Spleen (tissue), 7 donors: ENCODE results near the gene AGBL1.

Experiments
- POLR2A ChIP-seq, 3 donors: fragments of 450-650 bp; IDR thresholded peaks; one replicate each; pipeline ENCODE4 v1.5.1; 2017; ENCODE audit warnings: antibody characterized with exemption in 3 of 3, mild to moderate bottlenecking in 1 of 3
- POLR2AphosphoS5 ChIP-seq, 3 donors: sonication (generic); formaldehyde crosslinking; IDR thresholded peaks; one replicate each; pipeline ENCODE4 v1.5.1; 2017; ENCODE audit warnings: antibody characterized with exemption in 3 of 3
- TF ChIP-seq, protein P1 (sequence below), 11 experiments: fragments of 200-600 bp in 7 of 11; fragments of 450-650 bp in 4 of 11; sonication (generic) in 4 of 11; IDR thresholded peaks in 8 of 11; conservative IDR thresholded peaks in 3 of 11; 1 replicate in 7 of 11; 2 replicates in 4 of 11; pipeline versions ENCODE4 v1.4.0 to v1.8.0; 2016 to 2021; ENCODE audit warnings: antibody characterized with exemption in 11 of 11, inconsistent platforms in 4 of 11, mild to moderate bottlenecking in 1 of 11
- donor health status: DM: no; HTN: no; CAD: no; lungs with moderate emphysema.
- donor health status: DM: no; HTN: no; CAD: no.
- donor health status: DM: no; HTN: no; CAD: no.

DNA sequence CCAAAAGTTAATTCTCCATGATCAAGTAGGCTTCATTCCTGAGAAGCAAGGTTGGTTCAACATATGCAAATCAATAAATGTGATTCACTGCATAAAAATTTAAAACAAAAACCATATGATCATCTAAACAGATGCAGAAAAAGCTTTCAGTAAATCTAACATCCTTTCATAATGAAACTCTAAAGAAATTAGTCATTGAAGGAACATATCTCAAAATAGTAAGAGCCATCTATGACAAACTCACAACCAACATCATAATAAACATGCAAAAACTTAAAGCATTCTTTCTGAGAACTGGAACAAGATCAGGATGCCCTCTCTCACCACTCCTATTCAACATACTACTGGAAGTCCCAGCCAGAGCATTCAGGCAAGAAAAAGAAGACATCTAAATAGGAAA is 254.1 kb downstream of the AGBL1 start:
- TF ChIP-seq, protein P1, sequence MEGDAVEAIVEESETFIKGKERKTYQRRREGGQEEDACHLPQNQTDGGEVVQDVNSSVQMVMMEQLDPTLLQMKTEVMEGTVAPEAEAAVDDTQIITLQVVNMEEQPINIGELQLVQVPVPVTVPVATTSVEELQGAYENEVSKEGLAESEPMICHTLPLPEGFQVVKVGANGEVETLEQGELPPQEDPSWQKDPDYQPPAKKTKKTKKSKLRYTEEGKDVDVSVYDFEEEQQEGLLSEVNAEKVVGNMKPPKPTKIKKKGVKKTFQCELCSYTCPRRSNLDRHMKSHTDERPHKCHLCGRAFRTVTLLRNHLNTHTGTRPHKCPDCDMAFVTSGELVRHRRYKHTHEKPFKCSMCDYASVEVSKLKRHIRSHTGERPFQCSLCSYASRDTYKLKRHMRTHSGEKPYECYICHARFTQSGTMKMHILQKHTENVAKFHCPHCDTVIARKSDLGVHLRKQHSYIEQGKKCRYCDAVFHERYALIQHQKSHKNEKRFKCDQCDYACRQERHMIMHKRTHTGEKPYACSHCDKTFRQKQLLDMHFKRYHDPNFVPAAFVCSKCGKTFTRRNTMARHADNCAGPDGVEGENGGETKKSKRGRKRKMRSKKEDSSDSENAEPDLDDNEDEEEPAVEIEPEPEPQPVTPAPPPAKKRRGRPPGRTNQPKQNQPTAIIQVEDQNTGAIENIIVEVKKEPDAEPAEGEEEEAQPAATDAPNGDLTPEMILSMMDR (IDR thresholded peaks at IDR 0.05 in 8 of 11, conservative IDR thresholded peaks at IDR 0.05 in 3 of 11) = no peak
- no peak for TF ChIP-seq POLR2A (IDR thresholded peaks at IDR 0.05)
- TF ChIP-seq POLR2AphosphoS5 (IDR thresholded peaks at IDR 0.05) = no peak
